GM13976 (cell line): ENCODE results near the gene HEMK1.

Experiments used
- DNase-seq: peaks from one replicate; pipeline ENCODE4 v3.0.0; 2012; ENCODE audit warnings: low spot score
- in situ Hi-C: fragments of 300-500 bp; cut with MboI; formaldehyde crosslinking; loops from one replicate; pipeline ENCODE4 v1.12.0; 2022; ENCODE audit warnings: low sequenced_read_pairs, mixed read lengths, inconsistent platforms; ENCODE audit not compliant: unreplicated experiment
- TF ChIP-seq, protein P1 (sequence below): IDR thresholded peaks from 2 replicates; pipeline ENCODE4 v1.5.1; 2012; ENCODE audit warnings: borderline replicate concordance, mild to moderate bottlenecking; ENCODE audit not compliant: insufficient read depth; ENCODE audit errors: extremely low read depth, missing control alignments, control extremely low read depth

Gene HEMK1

DNA sequence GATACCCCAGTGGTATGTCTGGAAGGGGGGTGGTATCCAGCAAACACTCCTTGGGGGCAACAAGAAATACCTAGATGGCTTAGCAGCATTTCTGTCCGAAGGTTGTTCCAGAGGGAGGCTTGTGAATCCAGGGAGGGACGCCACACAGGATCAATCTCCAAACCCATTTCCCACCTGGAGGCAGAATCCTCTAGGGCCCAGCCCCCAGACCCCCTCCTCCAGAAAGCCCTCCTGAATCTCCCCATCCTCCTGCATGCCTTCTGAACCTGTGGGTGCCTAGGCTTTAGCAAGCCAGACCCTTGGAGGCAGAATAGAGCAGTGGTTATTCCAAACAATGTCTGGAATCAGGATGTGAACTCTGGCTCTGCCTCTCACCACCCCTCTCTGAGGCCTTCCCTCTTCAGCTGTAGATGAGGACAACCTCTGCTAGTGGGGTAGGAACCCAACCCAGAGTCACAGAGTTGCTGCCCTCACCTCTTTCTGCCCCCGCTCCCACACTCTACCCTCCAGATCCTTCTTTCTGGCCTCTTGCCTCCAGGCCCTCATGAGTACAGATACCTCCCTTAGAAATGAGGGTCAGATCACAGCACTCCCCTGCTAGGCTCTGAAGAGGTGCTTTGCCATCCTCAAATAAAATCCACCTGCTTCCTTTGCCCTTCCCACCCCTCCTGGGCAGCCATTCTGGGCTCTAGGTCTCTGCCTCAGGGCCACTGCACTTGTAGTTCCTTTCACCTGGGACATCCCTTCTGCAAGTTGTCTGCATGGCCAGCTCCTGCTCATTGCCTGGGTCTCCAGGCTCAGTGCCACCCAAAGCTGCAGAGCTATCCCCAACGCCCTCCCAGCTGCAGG is 34.2 kb downstream of the HEMK1 start:
- in situ Hi-C loops: no loop called here
- no peak for DNase-seq
- TF ChIP-seq, protein P1, sequence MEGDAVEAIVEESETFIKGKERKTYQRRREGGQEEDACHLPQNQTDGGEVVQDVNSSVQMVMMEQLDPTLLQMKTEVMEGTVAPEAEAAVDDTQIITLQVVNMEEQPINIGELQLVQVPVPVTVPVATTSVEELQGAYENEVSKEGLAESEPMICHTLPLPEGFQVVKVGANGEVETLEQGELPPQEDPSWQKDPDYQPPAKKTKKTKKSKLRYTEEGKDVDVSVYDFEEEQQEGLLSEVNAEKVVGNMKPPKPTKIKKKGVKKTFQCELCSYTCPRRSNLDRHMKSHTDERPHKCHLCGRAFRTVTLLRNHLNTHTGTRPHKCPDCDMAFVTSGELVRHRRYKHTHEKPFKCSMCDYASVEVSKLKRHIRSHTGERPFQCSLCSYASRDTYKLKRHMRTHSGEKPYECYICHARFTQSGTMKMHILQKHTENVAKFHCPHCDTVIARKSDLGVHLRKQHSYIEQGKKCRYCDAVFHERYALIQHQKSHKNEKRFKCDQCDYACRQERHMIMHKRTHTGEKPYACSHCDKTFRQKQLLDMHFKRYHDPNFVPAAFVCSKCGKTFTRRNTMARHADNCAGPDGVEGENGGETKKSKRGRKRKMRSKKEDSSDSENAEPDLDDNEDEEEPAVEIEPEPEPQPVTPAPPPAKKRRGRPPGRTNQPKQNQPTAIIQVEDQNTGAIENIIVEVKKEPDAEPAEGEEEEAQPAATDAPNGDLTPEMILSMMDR: no peak

DNA sequence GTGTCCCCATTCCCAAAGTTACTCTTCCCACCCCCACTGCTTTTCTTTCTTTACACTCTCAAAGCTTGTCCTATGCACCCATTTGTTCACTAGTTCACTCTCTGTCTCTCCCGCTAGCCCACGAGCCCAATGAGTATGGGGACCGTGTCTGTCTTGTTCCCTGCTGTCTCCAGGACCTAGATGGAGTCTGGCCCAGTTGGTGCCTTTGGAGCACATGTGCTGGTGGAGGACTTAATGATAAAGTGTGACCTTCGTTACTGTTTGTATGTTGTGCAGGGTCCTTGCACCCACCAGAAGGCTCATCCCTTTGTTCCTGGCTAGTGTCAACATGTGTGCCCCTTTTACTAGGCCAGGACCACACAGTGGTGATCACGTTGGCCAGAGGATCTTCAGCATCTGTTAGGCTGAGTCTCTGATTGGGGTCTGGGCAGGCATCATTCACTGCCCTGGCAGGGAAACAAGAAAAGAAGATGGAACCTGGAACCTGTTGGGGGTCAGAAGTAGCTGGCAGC is 34.8 kb downstream of the HEMK1 start:
- TF ChIP-seq, protein P1: no peak
- no peak for DNase-seq
- in situ Hi-C loops: no loop called here

DNA sequence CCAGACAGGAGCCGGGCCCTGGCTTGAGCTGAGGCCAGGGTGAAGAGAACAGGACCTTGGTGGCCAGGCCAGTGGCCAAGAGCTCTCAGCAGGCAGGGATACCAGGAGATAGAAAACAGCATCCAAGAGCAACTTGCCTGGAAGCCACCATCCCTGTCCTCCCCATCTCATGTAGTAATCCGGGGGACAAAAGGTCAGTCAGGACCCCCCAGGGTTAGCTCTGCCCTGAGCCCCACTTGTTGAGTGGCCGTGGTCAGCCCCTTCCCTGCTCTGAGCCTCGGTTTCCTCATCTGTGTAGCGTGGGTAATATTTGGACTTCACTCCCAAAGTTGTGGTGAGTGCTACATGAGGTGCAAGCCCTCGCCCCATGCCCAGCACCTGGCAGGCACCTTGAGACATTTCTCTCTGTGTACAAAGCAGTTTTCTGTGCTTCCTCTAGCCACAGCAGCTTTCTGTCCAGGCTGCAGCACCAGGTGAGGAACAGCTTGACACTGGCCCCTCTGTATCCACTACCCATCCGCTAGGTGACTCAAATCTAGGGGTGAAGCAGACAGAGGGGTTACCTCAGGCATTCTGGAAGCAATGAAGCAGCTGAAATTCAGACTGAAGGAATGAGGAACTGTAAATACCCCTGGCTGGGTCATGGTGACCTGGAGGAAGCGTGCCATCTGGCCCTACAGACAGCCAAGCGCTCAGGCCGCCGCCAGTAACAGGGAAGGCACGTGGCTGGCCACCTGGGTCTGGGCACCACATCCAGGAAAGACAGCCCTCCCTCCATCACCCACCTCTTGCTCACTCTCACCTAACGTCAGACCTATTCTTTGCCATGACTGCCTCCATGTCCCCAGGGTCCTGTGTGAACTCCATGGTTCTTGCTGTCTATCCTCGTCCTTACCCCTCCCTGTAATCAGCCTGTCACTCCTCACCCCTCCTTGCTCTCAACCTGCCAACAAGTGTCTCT is 35.6 kb downstream of the HEMK1 start:
- DNase-seq: no peak
- TF ChIP-seq, protein P1: no peak
- in situ Hi-C loops: no loop called here

DNA sequence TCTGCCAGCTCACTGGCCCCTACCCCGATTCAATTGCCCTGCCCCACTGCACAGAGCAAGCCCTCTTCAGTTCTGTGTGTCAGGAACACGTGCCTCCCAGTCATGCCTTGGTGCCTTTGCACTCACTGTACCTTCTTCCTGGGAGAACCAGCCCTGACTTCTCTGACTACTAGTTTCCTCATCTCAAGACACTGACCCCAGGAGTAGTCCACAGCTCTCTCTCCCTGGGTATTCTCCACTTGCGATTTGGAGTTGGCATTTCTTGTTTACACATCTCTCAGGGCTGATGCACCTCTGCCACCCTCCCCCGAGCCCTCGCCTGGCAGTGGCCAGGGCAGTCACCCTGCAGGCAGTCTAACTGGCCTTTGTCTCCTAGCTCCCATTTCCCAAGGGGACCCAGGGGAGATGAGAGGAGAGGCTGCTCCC is 36.6 kb downstream of the HEMK1 start:
- in situ Hi-C loops: no loop called here
- no peak for DNase-seq
- TF ChIP-seq, protein P1: no peak

DNA sequence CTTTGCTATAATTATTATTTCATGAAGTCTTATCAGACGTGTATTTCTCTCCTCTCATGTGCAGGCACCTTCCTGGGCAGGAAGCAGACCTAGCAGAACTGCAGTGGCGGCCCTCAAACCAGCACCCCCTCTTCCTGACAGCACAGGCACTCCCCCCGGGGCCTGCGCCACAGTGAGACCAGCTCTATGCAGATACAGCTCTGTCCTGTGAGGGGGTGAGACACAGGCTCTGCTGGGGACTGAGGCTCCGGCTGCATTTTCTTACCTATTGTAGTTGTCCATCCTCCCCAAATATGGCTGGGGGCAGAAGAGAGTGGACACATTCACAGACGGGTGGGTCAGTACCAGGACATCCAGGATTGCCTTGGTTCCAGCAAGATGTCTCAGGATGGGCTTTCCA is 37.3 kb downstream of the HEMK1 start:
- no peak for DNase-seq
- TF ChIP-seq, protein P1: no peak
- in situ Hi-C loops: no loop called here
